Uterus (tissue), 2 donors: ENCODE data around the gene BCKDHB.

Source experiments
- CTCF ChIP-seq, 4 experiments: fragments of 200-600 bp in 2 of 4; fragments of 450-650 bp in 2 of 4; sonication (generic) in 2 of 4; IDR thresholded peaks; one replicate each; pipeline ENCODE4 v1.5.1; 2016 to 2019; ENCODE audit warnings: antibody characterized with exemption in 4 of 4, mild to moderate bottlenecking in 2 of 4, moderate library complexity in 1 of 4
- POLR2A ChIP-seq, 2 donors: fragments of 450-650 bp; IDR thresholded peaks; one replicate each; pipeline ENCODE4 v1.6.1; 2016; ENCODE audit warnings: antibody characterized with exemption in 2 of 2, mild to moderate bottlenecking in 1 of 2, moderate library complexity in 1 of 2

DNA sequence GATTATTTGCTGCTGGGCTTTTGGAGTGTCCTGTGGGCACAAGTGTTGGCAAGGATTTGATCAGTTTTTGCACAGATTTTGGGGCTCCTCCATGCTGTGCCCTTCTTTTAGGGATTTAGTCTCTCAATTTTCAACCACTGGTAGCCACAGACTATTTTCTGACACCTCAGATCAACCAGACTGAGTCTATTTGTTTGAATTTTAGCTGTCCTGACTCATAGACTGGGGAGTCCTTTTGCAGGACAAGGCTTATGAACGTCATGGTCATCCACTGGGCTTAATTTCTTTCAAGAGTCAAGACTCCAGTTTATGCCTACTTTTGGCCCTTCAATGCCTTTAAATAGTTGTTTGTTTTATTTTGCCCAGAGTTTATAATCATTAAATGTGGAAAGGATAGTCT lies 59.3 kb downstream of the BCKDHB start:
- TF ChIP-seq CTCF (IDR thresholded peaks at IDR 0.05) (no peak), POLR2A (IDR thresholded peaks at IDR 0.05) (no peak)
